SK-N-SH (cell line): Measurements from ENCODE around the gene SPG7. TPM values are rescaled to one million over a fixed set of nuclear protein-coding genes. Genes with fewer than 3 reads are reported as not detected.

Experiments used
- CTCF ChIA-PET: fragments of 300-600, 350-600 bp; formaldehyde crosslinking; extraction: SDS; loops from one replicate; lab custom pipeline; 2021; lab: Yijun Ruan, JAX
- POLR2A ChIA-PET: fragments of 350-600 bp; sonication (Branson Sonifier 250); formaldehyde crosslinking; extraction: SDS; loops from one replicate; lab custom pipeline; 2020; ENCODE audit warnings: antibody characterized with exemption, inconsistent platforms; lab: Yijun Ruan, JAX
- DNase-seq: peaks from one replicate; pipeline ENCODE4 v3.0.0; 2012
- H2AFZ ChIP-seq: fragments of 200-600 bp; sonication (generic); 2 replicates; pipeline ENCODE4 v1.8.1; 2016; ENCODE audit warnings: antibody characterized with exemption, mild to moderate bottlenecking, low read depth
- H3F3A ChIP-seq: fragments of 200-600 bp; sonication (generic); replicated peaks from 2 replicates; pipeline ENCODE3; 2016; ENCODE audit warnings: antibody characterized with exemption, mild to moderate bottlenecking; ENCODE audit not compliant: insufficient read depth
- H3K27ac ChIP-seq, 2 experiments: fragments of 200-500 bp in 1 of 2; fragments of 200-600 bp in 1 of 2; sonication (Bioruptor generic) in 1 of 2; sonication (generic), shearing (Covaris generic) in 1 of 2; 2 replicates each; pipeline versions ENCODE4 v1.5.1 to v1.6.1; 2014 to 2016; ENCODE audit warnings: low read depth in 2 of 2, inconsistent platforms in 1 of 2, low read length in 1 of 2, mild to moderate bottlenecking in 1 of 2, mixed read lengths in 1 of 2
- H3K27me3 ChIP-seq: fragments of 200-600 bp; sonication (generic), shearing (Covaris generic); 2 replicates; pipeline ENCODE4 v1.6.1; 2016; ENCODE audit warnings: mixed run types; ENCODE audit not compliant: insufficient read depth
- H3K36me3 ChIP-seq, 2 experiments: fragments of 200-500 bp in 1 of 2; fragments of 200-600 bp in 1 of 2; sonication (Bioruptor generic) in 1 of 2; sonication (generic) in 1 of 2; replicated peaks in 1 of 2; 2 replicates each; pipeline versions ENCODE3 to v1.5.1; 2014 to 2016; ENCODE audit warnings: low read length in 1 of 2, mild to moderate bottlenecking in 1 of 2; ENCODE audit not compliant: insufficient read depth in 2 of 2, control insufficient read depth in 1 of 2
- H3K4me1 ChIP-seq, 2 experiments: fragments of 200-500 bp in 1 of 2; fragments of 200-600 bp in 1 of 2; sonication (Bioruptor generic) in 1 of 2; sonication (generic), shearing (Covaris generic) in 1 of 2; 2 replicates each; pipeline versions ENCODE4 v1.5.1 to v1.6.1; 2014 to 2016; ENCODE audit warnings: low read depth in 1 of 2, low read length in 1 of 2, mixed run types in 1 of 2; ENCODE audit not compliant: insufficient read depth in 2 of 2, control insufficient read depth in 1 of 2
- H3K4me2 ChIP-seq: fragments of 200-600 bp; sonication (generic), shearing (Covaris generic); 2 replicates; pipeline ENCODE4 v1.6.1; 2017; ENCODE audit warnings: mixed run types
- H3K4me3 ChIP-seq, 2 experiments: fragments of 200-500 bp in 1 of 2; fragments of 200-600 bp in 1 of 2; sonication (Bioruptor generic) in 1 of 2; sonication (generic), shearing (Covaris generic) in 1 of 2; 2 replicates each; pipeline versions ENCODE4 v1.5.1 to v1.8.1; 2014 to 2016; ENCODE audit warnings: low read depth in 2 of 2, inconsistent platforms in 1 of 2, low read length in 1 of 2, mild to moderate bottlenecking in 1 of 2, mixed read lengths in 1 of 2, moderate library complexity in 1 of 2
- H3K79me2 ChIP-seq: fragments of 200-600 bp; sonication (generic); 2 replicates; pipeline ENCODE4 v1.8.1; 2017; ENCODE audit warnings: mild to moderate bottlenecking; ENCODE audit not compliant: insufficient read depth
- H3K9ac ChIP-seq: fragments of 200-600 bp; sonication (generic); 2 replicates; pipeline ENCODE4 v1.6.1; 2017; ENCODE audit warnings: mixed run types
- H3K9me2 ChIP-seq: fragments of 200-600 bp; sonication (generic); 2 replicates; pipeline ENCODE4 v1.6.1; 2017; ENCODE audit warnings: mixed run types
- H3K9me3 ChIP-seq: fragments of 200-600 bp; sonication (generic); 2 replicates; pipeline ENCODE4 v1.6.1; 2017; ENCODE audit warnings: mixed run types, mild to moderate bottlenecking, moderate library complexity
- H4K20me1 ChIP-seq: fragments of 200-600 bp; sonication (generic); 2 replicates; pipeline ENCODE4 v1.6.1; 2017; ENCODE audit warnings: mild to moderate bottlenecking, mixed run types; ENCODE audit not compliant: insufficient read depth
- GATA2 ChIP-seq: sonication (generic); formaldehyde crosslinking; IDR thresholded peaks from 2 replicates; pipeline ENCODE4 v1.5.0; 2020; ENCODE audit warnings: mild to moderate bottlenecking, missing genetic modification reagents
- IRF3 ChIP-seq: fragments of 150-350 bp; IDR thresholded peaks from 2 replicates; pipeline ENCODE4 v1.6.1; 2016; ENCODE audit warnings: mild to moderate bottlenecking, low read depth, low read length
- POLR2AphosphoS5 ChIP-seq: IDR thresholded peaks from 2 replicates; pipeline ENCODE4 v1.6.1; 2012; ENCODE audit warnings: low read depth, low read length
- SIN3A ChIP-seq: IDR thresholded peaks from 2 replicates; pipeline ENCODE4 v1.6.1; 2012; ENCODE audit warnings: low read depth, mild to moderate bottlenecking, low read length, moderate library complexity, borderline replicate concordance
- USF2 ChIP-seq: fragments of 150-350 bp; IDR thresholded peaks from 2 replicates; pipeline ENCODE4 v1.6.1; 2017; ENCODE audit warnings: antibody characterized with exemption, low read length, low read depth, borderline replicate concordance
- YY1 ChIP-seq: IDR thresholded peaks from 2 replicates; pipeline ENCODE4 v1.4.0; 2012; ENCODE audit warnings: low read depth, mild to moderate bottlenecking
- ZBTB33 ChIP-seq: IDR thresholded peaks from 2 replicates; pipeline ENCODE4 v1.4.0; 2012; ENCODE audit warnings: low read depth, borderline replicate concordance
- WGBS: methylation state at CpG from one replicate; pipeline ENCODE4 v1.1.6; 2017; ENCODE audit warnings: low lambda C conversion rate; 5-methylcytosine and 5-hydroxymethylcytosine counted together
- polyA plus RNA-seq, 3 experiments: library from polyadenylated mRNA; depleted of rRNA; stranded (reverse); fragments of >200 nt; gene quantifications; 2 replicates each; pipeline ENCODE4 v1.2.3, GENCODE V29; 2012
- TF ChIP-seq, protein P1 (sequence below): IDR thresholded peaks from 2 replicates; pipeline ENCODE4 v1.4.0; 2012; ENCODE audit warnings: low read depth
- TF ChIP-seq, protein P2 (sequence below): fragments of 200-600 bp; sonication (generic); IDR thresholded peaks from 2 replicates; pipeline ENCODE4 v1.6.1; 2017; ENCODE audit warnings: antibody characterized with exemption, mild to moderate bottlenecking, moderate library complexity

The SPG7 gene
- polyA plus RNA-seq, 1 of the 3 experiments (the other 2 are of a cell fraction) = 100 TPM

GRCh38 chr16:89529097-89529496, 20.9 kb downstream of the SPG7 start:
- Histone ChIP-seq H3K79me2 (peaks cover 8% of the 10 kb centered on the region; the same call in 1 of the 2 replicates), H3K4me1 (no peaks in the 10 kb centered on the region), H3F3A (peaks cover 4% of the 10 kb centered on the region), H3K9me3 (no peaks in the 10 kb centered on the region), H3K36me3 (peaks cover 52 to 65% of the 10 kb centered on the region in 2 experiments), H3K27ac (no peak overlapping the region), H4K20me1 (0 out of 2 replicates have a peak, but pooled peaks cover 6% of the 10 kb centered on the region)
- DNase-seq = no peak
- POLR2A ChIA-PET = interaction anchor here (1.3 kb wide), 1 partner anchor 21 kb away, joined by 3 read pairs; the partner anchor contains the start of gene SPG7
- WGBS = 97% methylated on average over 16 of the region's 16 CpGs
- TF ChIP-seq IRF3 = no peak
- TF ChIP-seq GATA2 (CRISPR knock-in tag) = no peak
- TF ChIP-seq SIN3A = no peak
- TF ChIP-seq, protein P1, sequence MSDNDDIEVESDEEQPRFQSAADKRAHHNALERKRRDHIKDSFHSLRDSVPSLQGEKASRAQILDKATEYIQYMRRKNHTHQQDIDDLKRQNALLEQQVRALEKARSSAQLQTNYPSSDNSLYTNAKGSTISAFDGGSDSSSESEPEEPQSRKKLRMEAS = no peak
- TF ChIP-seq, all 33 proteins: peak for 0
- Histone ChIP-seq H3K4me3 (no peak overlapping the region), H3K27me3 (no peaks in the 10 kb centered on the region), H3K9ac (no peak overlapping the region), H3K4me2 (no peak overlapping the region), H3K9me2 (no peaks in the 10 kb centered on the region), H2AFZ (no peak overlapping the region)
- CTCF ChIA-PET = no interaction called here

GRCh38 chr16:89530401-89531381, 22.5 kb downstream of the SPG7 start:
- Histone ChIP-seq H3F3A (peaks cover 2% of the 10 kb centered on the region), H3K9me2 (no peaks in the 10 kb centered on the region), H3K4me3 (no peak overlapping the region), H4K20me1 (0 out of 2 replicates have a peak, but pooled peaks cover 9% of the 10 kb centered on the region), H3K4me1 (no peaks in the 10 kb centered on the region), H3K9me3 (no peaks in the 10 kb centered on the region), H3K79me2 (peaks cover 16% of the 10 kb centered on the region), H3K27ac (no peak overlapping the region), H3K27me3 (no peaks in the 10 kb centered on the region), H3K4me2 (no peak overlapping the region), H2AFZ (no peak overlapping the region), H3K36me3 (peaks cover 53 to 73% of the 10 kb centered on the region in 2 experiments), H3K9ac (no peak overlapping the region)
- WGBS = 95% methylated on average over 36 of the region's 37 CpGs
- ChIA-PET POLR2A (interaction anchor here (1.3 to 1.5 kb wide), 2 partner anchors 19 to 23 kb away, joined by 3 read pairs; partner anchors contain the start of gene SPG7), CTCF (interaction anchor here (1.1 to 2.7 kb wide), 2 partner anchors 27 to 215 kb away, joined by 4 to 9 read pairs; no protein-coding TSS in a partner anchor)
- TF ChIP-seq, protein P2, sequence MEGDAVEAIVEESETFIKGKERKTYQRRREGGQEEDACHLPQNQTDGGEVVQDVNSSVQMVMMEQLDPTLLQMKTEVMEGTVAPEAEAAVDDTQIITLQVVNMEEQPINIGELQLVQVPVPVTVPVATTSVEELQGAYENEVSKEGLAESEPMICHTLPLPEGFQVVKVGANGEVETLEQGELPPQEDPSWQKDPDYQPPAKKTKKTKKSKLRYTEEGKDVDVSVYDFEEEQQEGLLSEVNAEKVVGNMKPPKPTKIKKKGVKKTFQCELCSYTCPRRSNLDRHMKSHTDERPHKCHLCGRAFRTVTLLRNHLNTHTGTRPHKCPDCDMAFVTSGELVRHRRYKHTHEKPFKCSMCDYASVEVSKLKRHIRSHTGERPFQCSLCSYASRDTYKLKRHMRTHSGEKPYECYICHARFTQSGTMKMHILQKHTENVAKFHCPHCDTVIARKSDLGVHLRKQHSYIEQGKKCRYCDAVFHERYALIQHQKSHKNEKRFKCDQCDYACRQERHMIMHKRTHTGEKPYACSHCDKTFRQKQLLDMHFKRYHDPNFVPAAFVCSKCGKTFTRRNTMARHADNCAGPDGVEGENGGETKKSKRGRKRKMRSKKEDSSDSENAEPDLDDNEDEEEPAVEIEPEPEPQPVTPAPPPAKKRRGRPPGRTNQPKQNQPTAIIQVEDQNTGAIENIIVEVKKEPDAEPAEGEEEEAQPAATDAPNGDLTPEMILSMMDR = no peak
- TF ChIP-seq USF2 = no peak
- no peak for TF ChIP-seq ZBTB33
- no peak for TF ChIP-seq YY1
- TF ChIP-seq POLR2AphosphoS5 = no peak
- DNase-seq = no peak
